Measurements from ENCODE around the gene NR6A1. TPM values are rescaled to one million over a fixed set of nuclear protein-coding genes. Genes with fewer than 3 reads are reported as not detected.

The NR6A1 gene
- total RNA-seq, 2 experiments from 2014 or later, result 0.74 to 1.1 TPM

- H3K27ac Mint-ChIP-seq, result no peak overlapping the region
- H3K4me3 Mint-ChIP-seq, result no peak overlapping the region
- peaks cover 9% of the 10 kb centered on the region for H3K4me1 Mint-ChIP-seq (ENCODE audit: low read depth)
- ATAC-seq (peak; percentile 43), DNase-seq (no peak)
- ChIA-PET CTCF (interaction anchor here (2.0 to 2.8 kb wide), 2 partner anchors 10 to 100 kb away, joined by 6 to 19 read pairs; no protein-coding TSS in a partner anchor), POLR2A (interaction anchor here (0.6 kb wide), 1 partner anchor 1155 kb away, joined by 3 read pairs; no protein-coding TSS in a partner anchor)
- H3K27me3 Mint-ChIP-seq, result peaks cover 12% of the 10 kb centered on the region
- no peaks in the 10 kb centered on the region for H3K9me3 Mint-ChIP-seq
- intact Hi-C loops (cut with micrococcal nuclease), result no loop called here
- no peaks in the 10 kb centered on the region for H3K36me3 Mint-ChIP-seq (ENCODE audit: low read depth)
- no peak for TF ChIP-seq CTCF (IDR thresholded peaks at IDR 0.05)
Observed at GRCh38 chr9:124716808-124717207, 54.3 kb downstream of the NR6A1 start.

- Mint-ChIP-seq H3K4me3 (no peak overlapping the region), H3K9me3 (no peaks in the 10 kb centered on the region), H3K27ac (no peak overlapping the region), H3K27me3 (peaks cover 9% of the 10 kb centered on the region), H3K4me1 (ENCODE audit: low read depth) (peaks cover 2% of the 10 kb centered on the region), H3K36me3 (ENCODE audit: low read depth) (no peaks in the 10 kb centered on the region)
- ATAC-seq (no peak), DNase-seq (no peak)
- ChIA-PET CTCF (interaction anchor here (1.0 to 4.9 kb wide), 12 partner anchors 11 to 140 kb away, joined by 3 to 122 read pairs (median 6); no protein-coding TSS in a partner anchor), POLR2A (no interaction called here)
- no peak for TF ChIP-seq CTCF (IDR thresholded peaks at IDR 0.05)
- intact Hi-C loops (cut with micrococcal nuclease), result no loop called here
Observed at GRCh38 chr9:124710766-124711165, 60.3 kb downstream of the NR6A1 start.

GRCh38 chr9:124709292-124709690, 61.8 kb downstream of the NR6A1 start:
- intact Hi-C loops (cut with micrococcal nuclease), result no loop called here
- no peak overlapping the region for H3K27ac Mint-ChIP-seq
- no peaks in the 10 kb centered on the region for H3K9me3 Mint-ChIP-seq
- H3K36me3 Mint-ChIP-seq (ENCODE audit: low read depth), result no peaks in the 10 kb centered on the region
- ChIA-PET CTCF (interaction anchor here (0.7 to 2.4 kb wide), 4 partner anchors 91 to 334 kb away, joined by 3 to 14 read pairs (median 5); no protein-coding TSS in a partner anchor), POLR2A (no interaction called here)
- no peak for TF ChIP-seq CTCF (IDR thresholded peaks at IDR 0.05)
- ATAC-seq (no peak), DNase-seq (no peak)
- peaks cover 8% of the 10 kb centered on the region for H3K27me3 Mint-ChIP-seq
- H3K4me1 Mint-ChIP-seq (ENCODE audit: low read depth), result peaks cover 2% of the 10 kb centered on the region
- no peak overlapping the region for H3K4me3 Mint-ChIP-seq

GRCh38 chr9:124708633-124709291, 62.3 kb downstream of the NR6A1 start:
- Mint-ChIP-seq H3K4me3 (no peak overlapping the region), H3K4me1 (ENCODE audit: low read depth) (peaks cover 2% of the 10 kb centered on the region), H3K36me3 (ENCODE audit: low read depth) (no peaks in the 10 kb centered on the region), H3K27ac (no peak overlapping the region), H3K9me3 (no peaks in the 10 kb centered on the region), H3K27me3 (peaks cover 4% of the 10 kb centered on the region)
- intact Hi-C loops (cut with micrococcal nuclease), result no loop called here
- TF ChIP-seq CTCF (IDR thresholded peaks at IDR 0.05), result no peak
- DNase-seq, result no peak
- CTCF ChIA-PET, result interaction anchor here (0.7 to 2.4 kb wide), 6 partner anchors 90 to 333 kb away, joined by 3 to 14 read pairs (median 3); no protein-coding TSS in a partner anchor
- no peak for ATAC-seq
- POLR2A ChIA-PET, result no interaction called here

- Mint-ChIP-seq H3K4me1 (ENCODE audit: low read depth) (peaks cover 2% of the 10 kb centered on the region), H3K9me3 (no peaks in the 10 kb centered on the region), H3K36me3 (ENCODE audit: low read depth) (no peaks in the 10 kb centered on the region), H3K27me3 (peaks cover 4% of the 10 kb centered on the region), H3K4me3 (no peak overlapping the region), H3K27ac (no peak overlapping the region)
- CTCF ChIA-PET, result interaction anchor here (0.9 to 2.4 kb wide), 5 partner anchors 89 to 171 kb away, joined by 3 to 14 read pairs (median 3); no protein-coding TSS in a partner anchor
- no peak for TF ChIP-seq CTCF (IDR thresholded peaks at IDR 0.05)
- no peak for ATAC-seq
- POLR2A ChIA-PET, result no interaction called here
- DNase-seq, result no peak
- intact Hi-C loops (cut with micrococcal nuclease), result no loop called here
Observed at GRCh38 chr9:124708074-124708473, 63.0 kb downstream of the NR6A1 start.
